HepG2 (cell line): ENCODE measurements around the gene FAM149A.
A peak's percentile ranks its signal among the peaks of the same experiment; 100 is the strongest.

ENCODE experiments used
- BHLHE40 ChIP-seq: IDR thresholded peaks from 2 replicates; pipeline ENCODE4 v1.6.1; 2011; ENCODE audit warnings: low read length, improper control_type of control experiment
- CTCF ChIP-seq: sonication (generic); formaldehyde crosslinking; IDR thresholded peaks from 2 replicates; pipeline ENCODE4 v1.5.0; 2020; ENCODE audit warnings: mild to moderate bottlenecking, missing genetic modification reagents, moderate library complexity
- HOXA5 ChIP-seq: sonication (generic); formaldehyde crosslinking; IDR thresholded peaks from 2 replicates; pipeline ENCODE4 v1.4.0; 2020; ENCODE audit warnings: missing genetic modification reagents
- ISX ChIP-seq: sonication (generic); formaldehyde crosslinking; conservative IDR thresholded peaks from 2 replicates; pipeline ENCODE4 v1.5.0; 2020; ENCODE audit warnings: missing genetic modification reagents
- NCOA1 ChIP-seq: sonication (generic); formaldehyde crosslinking; IDR thresholded peaks from 2 replicates; pipeline ENCODE4 v1.9.0; 2021; ENCODE audit warnings: missing genetic modification reagents
- PATZ1 ChIP-seq: sonication (generic); formaldehyde crosslinking; IDR thresholded peaks from 2 replicates; pipeline ENCODE4 v1.4.0; 2020; ENCODE audit warnings: missing genetic modification reagents
- POLR2AphosphoS2 ChIP-seq: IDR thresholded peaks from 2 replicates; pipeline ENCODE4 v1.6.1; 2011; ENCODE audit warnings: low read depth, low read length, improper control_type of control experiment
- ZBTB33 ChIP-seq: sonication (generic); formaldehyde crosslinking; IDR thresholded peaks from 2 replicates; pipeline ENCODE4 v1.4.0; 2020; ENCODE audit warnings: missing genetic modification reagents
- ZNF44 ChIP-seq: sonication (generic); formaldehyde crosslinking; IDR thresholded peaks from 2 replicates; pipeline ENCODE4 v1.5.1; 2020; ENCODE audit warnings: mild to moderate bottlenecking, missing genetic modification reagents
- ZNF770 ChIP-seq: sonication (generic); formaldehyde crosslinking; IDR thresholded peaks from 2 replicates; pipeline ENCODE4 v1.5.0; 2020; ENCODE audit warnings: mild to moderate bottlenecking, missing genetic modification reagents

GRCh38 chr4:186201535-186202230 is 97.2 kb downstream of the FAM149A start:
- TF ChIP-seq CTCF (CRISPR knock-in tag) (peak; percentile 82), ZNF44 (no peak), NCOA1 (no peak), ZNF770 (CRISPR knock-in tag) (no peak), BHLHE40 (no peak; the same call in 1 of the 2 replicates), POLR2AphosphoS2 (no peak), PATZ1 (no peak), ZBTB33 (CRISPR knock-in tag) (no peak), ISX (CRISPR knock-in tag) (no peak), HOXA5 (no peak)
